CD4-positive, alpha-beta T cell treated with Interleukin-1 beta for 1 hour (primary cell): ENCODE data around the gene UBTD1.
A peak's percentile ranks its signal among the peaks of the same experiment; 100 is the strongest.

Experiments
- DNase-seq, 2 donors: peaks; one replicate each; pipeline ENCODE4 v3.0.0-alpha.2; 2020 to 2022

Gene UBTD1

GRCh38 chr10:97483506-97483905 is 15.2 kb upstream of the UBTD1 start:
- no peak for DNase-seq

GRCh38 chr10:97483921-97484320 is 14.8 kb upstream of the UBTD1 start:
- DNase-seq, result no peak

GRCh38 chr10:97485647-97486281 is 13.0 kb upstream of the UBTD1 start:
- DNase-seq, result no peak

GRCh38 chr10:97490592-97490991 is 8.1 kb upstream of the UBTD1 start:
- no peak for DNase-seq

- DNase-seq, result no peak
These were observed 4.6 kb upstream of the UBTD1 start for GRCh38 chr10:97494151-97494550.

- peak; percentile 15 to 16 for DNase-seq
These were observed 3.7 kb upstream of the UBTD1 start for GRCh38 chr10:97494863-97495506.

GRCh38 chr10:97497572-97498075 is 1.1 kb upstream of the UBTD1 start:
- peak; percentile 56 to 70 for DNase-seq

- peak; percentile 98 for DNase-seq
These were observed 466 bp upstream of the UBTD1 start, which contains the start of gene MMS19 for GRCh38 chr10:97498076-97498840. TSS of gene MMS19 (minus strand) at chr10:97498422. CDS start at chr10:97498384, 38 bp downstream.

- DNase-seq, result no peak
These were observed 1.0 kb downstream of the UBTD1 start for GRCh38 chr10:97499561-97500296.

- no peak for DNase-seq
These were observed 1.5 kb downstream of the UBTD1 start for GRCh38 chr10:97500297-97500575.

- no peak for DNase-seq
These were observed 4.2 kb downstream of the UBTD1 start for GRCh38 chr10:97502916-97503315.

GRCh38 chr10:97503406-97503805 is 4.7 kb downstream of the UBTD1 start:
- DNase-seq, result no peak

- no peak for DNase-seq
These were observed 6.4 kb downstream of the UBTD1 start for GRCh38 chr10:97505152-97505551.

- DNase-seq, result no peak
These were observed 7.7 kb downstream of the UBTD1 start for GRCh38 chr10:97506199-97506991.

- DNase-seq, result no peak
These were observed 9.6 kb downstream of the UBTD1 start for GRCh38 chr10:97508342-97508741.

- no peak for DNase-seq
These were observed 10.5 kb downstream of the UBTD1 start for GRCh38 chr10:97509120-97509680.

GRCh38 chr10:97510686-97511085 is 12.0 kb downstream of the UBTD1 start:
- no peak for DNase-seq

- DNase-seq, result no peak
These were observed 13.2 kb downstream of the UBTD1 start for GRCh38 chr10:97511711-97512440.

- no peak for DNase-seq
These were observed 14.3 kb downstream of the UBTD1 start for GRCh38 chr10:97512993-97513392.

GRCh38 chr10:97514344-97514743 is 15.6 kb downstream of the UBTD1 start:
- no peak for DNase-seq

GRCh38 chr10:97515271-97515978 is 16.7 kb downstream of the UBTD1 start:
- DNase-seq, result no peak
